Spleen (tissue), 11 donors: ENCODE measurements around the gene ATP6V0C. TPM values are rescaled to one million over a fixed set of nuclear protein-coding genes. Genes with fewer than 3 reads are reported as not detected.
"Not testable (repeated sequence)": the region's sequence is repeated elsewhere in the genome, so short reads cannot be mapped to it uniquely, and the experiment has no call there.

Source experiments
- DNase-seq: peaks from one replicate; pipeline ENCODE4 v3.0.0-alpha.2; 2020
- H3K27ac ChIP-seq, 8 donors: fragments of 200-600 bp; sonication (generic) in 7 of 8; 1 replicate in 4 of 8; 2 replicates in 4 of 8; pipeline versions ENCODE4 v1.5.0 to v1.8.0; 2016 to 2021; ENCODE audit warnings: inconsistent platforms in 4 of 8, mild to moderate bottlenecking in 4 of 8, moderate library complexity in 1 of 8
- H3K27me3 ChIP-seq, 7 donors: fragments of 200-600 bp; sonication (generic) in 6 of 7; replicated peaks in 1 of 7; 1 replicate in 4 of 7; 2 replicates in 3 of 7; pipeline versions ENCODE4 v1.5.0 to v1.8.0; 2016 to 2021; ENCODE audit warnings: inconsistent platforms in 3 of 7, mild to moderate bottlenecking in 1 of 7
- H3K36me3 ChIP-seq, 6 donors: fragments of 200-600 bp; sonication (generic) in 5 of 6; 1 replicate in 4 of 6; 2 replicates in 2 of 6; pipeline versions ENCODE4 v1.5.0 to v1.8.0; 2016 to 2021; ENCODE audit warnings: inconsistent platforms in 2 of 6
- H3K4me1 ChIP-seq, 6 donors: fragments of 200-600 bp; sonication (generic) in 5 of 6; 1 replicate in 3 of 6; 2 replicates in 3 of 6; pipeline versions ENCODE4 v1.5.0 to v1.8.0; 2016 to 2021; ENCODE audit warnings: inconsistent platforms in 3 of 6
- H3K4me3 ChIP-seq, 8 donors: fragments of 200-600 bp; sonication (generic) in 7 of 8; 1 replicate in 4 of 8; 2 replicates in 4 of 8; pipeline versions ENCODE4 v1.5.0 to v1.8.0; 2016 to 2021; ENCODE audit warnings: inconsistent platforms in 4 of 8, mild to moderate bottlenecking in 4 of 8, moderate library complexity in 2 of 8
- H3K9me3 ChIP-seq, 8 donors: fragments of 200-600 bp; sonication (generic) in 7 of 8; 1 replicate in 4 of 8; 2 replicates in 4 of 8; pipeline versions ENCODE4 v1.5.0 to v1.8.0; 2016 to 2021; ENCODE audit warnings: inconsistent platforms in 4 of 8
- WGBS, 5 donors: extraction: QIAGEN DNeasy Blood & Tissue Kit in 3 of 5; methylation state at CpG; one replicate each; pipeline versions ENCODE4 v1.1.5 to v1.1.7; 2013 to 2018; 5-methylcytosine and 5-hydroxymethylcytosine counted together
- intact Hi-C: fragments of 100-400 bp; cut with DNase I; formaldehyde crosslinking; loops from one replicate; pipeline ENCODE4 v1.15.0; 2023; ENCODE audit warnings: low total_unique reads
- microRNA-seq, 3 donors: library from miRNA; unstranded; fragments of <30 nt; microRNA quantifications; one replicate each; pipeline versions ENCODE4 to v1.1.0, GENCODE V29; 2019 to 2020
- polyA plus RNA-seq, 3 donors: library from polyadenylated mRNA; stranded (reverse); fragments of 200-250 nt; gene quantifications; one replicate each; pipeline ENCODE4 v1.2.1, GENCODE V29; 2013
- small RNA-seq, 4 donors: library from RNA; depleted of rRNA; stranded (forward); fragments of <200 nt; gene quantifications; one replicate each; pipeline ENCODE3, GENCODE V24; 2016
- total RNA-seq, 7 donors: library from RNA; depleted of rRNA in 3 of 7; stranded (reverse); fragments of >200 nt in 3 of 7; fragmentation: NEBNext Ultra II Directional in 4 of 7; extraction: Animal tissue kit (Norgen Biotek cat#: 25700) in 4 of 7; gene quantifications; one replicate each; pipeline versions ENCODE4 v1.1.0 to v1.2.1, GENCODE V29; 2016 to 2021
- TF ChIP-seq, protein P1 (sequence below), 11 experiments: fragments of 200-600 bp in 7 of 11; fragments of 450-650 bp in 4 of 11; sonication (generic) in 4 of 11; IDR thresholded peaks in 8 of 11; conservative IDR thresholded peaks in 3 of 11; 1 replicate in 7 of 11; 2 replicates in 4 of 11; pipeline versions ENCODE4 v1.4.0 to v1.8.0; 2016 to 2021; ENCODE audit warnings: antibody characterized with exemption in 11 of 11, inconsistent platforms in 4 of 11, mild to moderate bottlenecking in 1 of 11
- donor health status: healthy with polysubstance abuse.
- donor health status: DM: no; HTN: no; CAD: no; lungs with moderate emphysema.
- donor health status: DM: no; HTN: no; CAD: no.
- donor health status: Bipolar disorder and iron deficiency.
- donor health status: healthy.
- donor health status: DM: no; HTN: no; CAD: no.
- donor health status: DM: yes; HTN: yes; CAD: no.

ATP6V0C gene
- total and polyA plus RNA-seq, 10 donors = 64.5 to 199 (median 112) TPM

DNA sequence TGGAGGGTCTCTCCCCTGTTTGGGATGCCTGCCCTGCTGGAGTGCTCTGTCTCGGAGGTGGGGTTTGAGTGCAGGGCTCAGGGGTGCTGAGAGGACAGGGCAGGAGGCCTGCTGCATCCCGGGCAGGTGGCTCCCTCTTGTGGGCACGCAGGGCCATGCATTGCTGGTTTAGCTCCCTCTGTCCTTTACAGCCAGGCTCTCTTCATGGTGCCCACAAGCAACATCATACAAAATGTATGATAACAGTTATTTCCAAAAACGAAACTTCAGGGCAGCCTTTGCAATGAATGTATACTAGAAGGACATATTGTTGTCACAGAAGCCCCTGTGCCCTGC, 47.0 kb downstream of the ATP6V0C start:
- H3K36me3 ChIP-seq, H3K27ac ChIP-seq, H3K9me3 ChIP-seq, H3K27me3 ChIP-seq, H3K4me1 ChIP-seq, H3K4me3 ChIP-seq, intact Hi-C loops: not testable (repeated sequence)
- TF ChIP-seq, protein P1, sequence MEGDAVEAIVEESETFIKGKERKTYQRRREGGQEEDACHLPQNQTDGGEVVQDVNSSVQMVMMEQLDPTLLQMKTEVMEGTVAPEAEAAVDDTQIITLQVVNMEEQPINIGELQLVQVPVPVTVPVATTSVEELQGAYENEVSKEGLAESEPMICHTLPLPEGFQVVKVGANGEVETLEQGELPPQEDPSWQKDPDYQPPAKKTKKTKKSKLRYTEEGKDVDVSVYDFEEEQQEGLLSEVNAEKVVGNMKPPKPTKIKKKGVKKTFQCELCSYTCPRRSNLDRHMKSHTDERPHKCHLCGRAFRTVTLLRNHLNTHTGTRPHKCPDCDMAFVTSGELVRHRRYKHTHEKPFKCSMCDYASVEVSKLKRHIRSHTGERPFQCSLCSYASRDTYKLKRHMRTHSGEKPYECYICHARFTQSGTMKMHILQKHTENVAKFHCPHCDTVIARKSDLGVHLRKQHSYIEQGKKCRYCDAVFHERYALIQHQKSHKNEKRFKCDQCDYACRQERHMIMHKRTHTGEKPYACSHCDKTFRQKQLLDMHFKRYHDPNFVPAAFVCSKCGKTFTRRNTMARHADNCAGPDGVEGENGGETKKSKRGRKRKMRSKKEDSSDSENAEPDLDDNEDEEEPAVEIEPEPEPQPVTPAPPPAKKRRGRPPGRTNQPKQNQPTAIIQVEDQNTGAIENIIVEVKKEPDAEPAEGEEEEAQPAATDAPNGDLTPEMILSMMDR (IDR thresholded peaks at IDR 0.05 in 8 of 11, conservative IDR thresholded peaks at IDR 0.05 in 3 of 11) = peak in 7 of 11 experiments; percentile 35 to 78 (median 59)
- peak; percentile 92 for DNase-seq
- WGBS, 5 donors = 0 to 5% (median 0%) methylated on average over 1 to 2 of the region's 4 CpGs; no CpG with 5 or more reads in 1 of the 5 donors

DNA sequence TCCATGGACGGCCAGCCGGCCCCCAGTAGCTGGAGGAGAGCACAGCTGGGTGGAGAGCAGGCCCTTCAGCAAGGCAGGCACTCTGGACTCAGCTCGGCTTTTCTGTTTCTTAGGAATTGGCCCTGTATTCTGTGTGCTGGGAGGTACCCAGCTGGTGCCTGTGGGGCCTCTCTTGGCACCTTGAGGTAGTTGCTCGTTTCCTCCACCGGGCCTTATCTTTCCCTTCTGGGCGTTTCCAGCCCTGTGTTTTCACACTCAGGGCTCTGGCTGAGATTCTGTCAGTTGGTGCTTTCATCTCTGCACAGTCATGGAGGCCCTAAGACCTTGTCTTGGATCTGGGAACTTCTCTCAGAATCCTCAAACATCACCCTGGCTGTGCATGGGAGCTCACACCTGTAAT, 53.8 kb downstream of the ATP6V0C start:
- WGBS, 5 donors = no CpG with 5 or more reads among the region's 6 CpGs
- DNase-seq, H3K4me1 ChIP-seq, H3K27ac ChIP-seq, intact Hi-C loops, H3K27me3 ChIP-seq, H3K36me3 ChIP-seq, H3K4me3 ChIP-seq, H3K9me3 ChIP-seq: not testable (repeated sequence)

DNA sequence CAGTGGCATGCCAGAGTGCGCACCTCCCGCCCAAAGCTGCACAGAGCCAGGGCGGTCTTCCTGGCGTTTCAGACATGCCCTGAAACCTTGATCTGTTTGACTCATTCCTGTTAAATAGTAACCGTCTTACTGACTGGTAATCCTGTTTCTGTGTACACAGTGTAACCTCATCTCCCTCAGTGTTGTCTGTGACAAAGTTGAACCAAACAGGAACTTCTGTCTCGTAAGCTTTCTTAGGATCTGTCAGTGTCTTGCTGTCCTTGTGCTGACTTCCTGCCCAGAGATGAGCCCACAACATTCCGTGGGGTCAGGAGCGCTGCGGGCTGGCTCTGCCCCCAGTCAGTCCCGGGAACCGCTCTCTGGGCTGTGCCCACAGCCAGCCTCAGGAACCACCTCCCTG, 54.8 kb downstream of the ATP6V0C start:
- H3K4me3 ChIP-seq, H3K27ac ChIP-seq, H3K9me3 ChIP-seq, DNase-seq, H3K27me3 ChIP-seq, H3K4me1 ChIP-seq, H3K36me3 ChIP-seq, intact Hi-C loops: not testable (repeated sequence)
- WGBS, 5 donors = no CpG with 5 or more reads among the region's 11 CpGs

Small RNA genes within 50 kb of the gene (microRNA-seq; reads per million reads assigned to microRNA genes)
- gene MIR3178 (0 to 0.35 (median 0) reads per million in 3 donors), gene MIR6768 (0 reads per million in 3 donors)

Small RNA genes within 50 kb of the gene (small RNA-seq; reads per million reads assigned to genes)
- 0 reads per million in 4 donors for gene AC093525.1
- gene MIR3178 = 0 reads per million in 4 donors
- 0 reads per million in 4 donors for gene MIR6768

Other genes with a start within 250 kb of the ATP6V0C start
- 100 to 1,000 TPM; 119 to 153 (median 132) TPM for gene RNPS1, start 245.8 kb upstream of the ATP6V0C start, total RNA-seq
- gene RNPS1, start 245.8 kb upstream of the ATP6V0C start, polyA plus RNA-seq = 100 to 1,000 TPM; 123 to 180 (median 125) TPM
- 10 to 100 TPM in 1 of 7 donors, 1 to 10 TPM in 6; 6.5 to 12.6 (median 7.3) TPM for gene ABCA3, start 173.2 kb upstream of the ATP6V0C start, total RNA-seq
- 1 to 10 TPM; 2.5 to 5.5 (median 2.5) TPM for gene ABCA3, start 173.2 kb upstream of the ATP6V0C start, polyA plus RNA-seq
- 10 to 100 TPM in 1 of 7 donors, 1 to 10 TPM in 6; 4.2 to 11.1 (median 7.3) TPM for gene CCNF, start 84.5 kb upstream of the ATP6V0C start, total RNA-seq
- gene CCNF, start 84.5 kb upstream of the ATP6V0C start, polyA plus RNA-seq = 1 to 10 TPM; 1.5 to 2.7 (median 2.6) TPM
- 1 to 10 TPM in 5 of 7 donors, under 1 TPM in 2; 0.73 to 2.7 (median 1.4) TPM for gene TEDC2, start 53.8 kb upstream of the ATP6V0C start, total RNA-seq
- gene TEDC2, start 53.8 kb upstream of the ATP6V0C start, polyA plus RNA-seq = 1 to 10 TPM; 1.8 to 2.7 (median 2.5) TPM
- gene NTN3, start 42.7 kb upstream of the ATP6V0C start, total RNA-seq = under 1 TPM in 3 of 7 donors, not detected in 4; 0.13 to 0.28 (median 0.23) TPM
- gene NTN3, start 42.7 kb upstream of the ATP6V0C start, polyA plus RNA-seq = under 1 TPM in 2 of 3 donors, not detected in 1; 0.03 to 0.06 TPM
- gene TBC1D24, start 38.8 kb upstream of the ATP6V0C start, total RNA-seq = 10 to 100 TPM in 6 of 7 donors, 1 to 10 TPM in 1; 9.7 to 15.3 (median 12.8) TPM
- gene TBC1D24, start 38.8 kb upstream of the ATP6V0C start, polyA plus RNA-seq = 1 to 10 TPM; 2.2 to 5.1 (median 2.2) TPM
- 10 to 100 TPM; 59.9 to 94.0 (median 70.9) TPM for gene AMDHD2, start 6.4 kb downstream of the ATP6V0C start, total RNA-seq
- gene AMDHD2, start 6.4 kb downstream of the ATP6V0C start, polyA plus RNA-seq = 10 to 100 TPM; 37.8 to 72.0 (median 38.5) TPM
- gene CEMP1, start 17.5 kb downstream of the ATP6V0C start, total RNA-seq = under 1 TPM in 2 of 7 donors, not detected in 5; 0.37 to 0.97 TPM
- gene CEMP1, start 17.5 kb downstream of the ATP6V0C start, polyA plus RNA-seq = 1 to 10 TPM in 1 of 3 donors, under 1 TPM in 2; 0.70 to 1.5 (median 0.74) TPM
- gene PDPK1, start 24.1 kb downstream of the ATP6V0C start, total RNA-seq = 10 to 100 TPM; 39.5 to 74.5 (median 56.8) TPM
- gene PDPK1, start 24.1 kb downstream of the ATP6V0C start, polyA plus RNA-seq = 10 to 100 TPM in 1 of 3 donors, 1 to 10 TPM in 2; 6.2 to 15.5 (median 6.2) TPM
- gene KCTD5, start 168.6 kb downstream of the ATP6V0C start, total RNA-seq = 10 to 100 TPM; 20.5 to 32.1 (median 28.2) TPM
- gene KCTD5, start 168.6 kb downstream of the ATP6V0C start, polyA plus RNA-seq = 10 to 100 TPM; 13.1 to 24.1 (median 19.2) TPM
- 1 to 10 TPM in 6 of 7 donors, under 1 TPM in 1; 0.84 to 2.1 (median 1.2) TPM for gene PRSS27, start 206.3 kb downstream of the ATP6V0C start, total RNA-seq
- 1 to 10 TPM; 1.2 to 1.5 (median 1.2) TPM for gene PRSS27, start 206.3 kb downstream of the ATP6V0C start, polyA plus RNA-seq
- 100 to 1,000 TPM; 590 to 922 (median 875) TPM for gene SRRM2, start 238.7 kb downstream of the ATP6V0C start, total RNA-seq
- gene SRRM2, start 238.7 kb downstream of the ATP6V0C start, polyA plus RNA-seq = 1,000 to 10,000 TPM in 1 of 3 donors, 100 to 1,000 TPM in 2; 239 to 1,169 (median 672) TPM